Suppressor macrophage treated with lipopolysaccharide for 1 hour (primary cell): ENCODE results near the gene S1PR3.
"Not testable (repeated sequence)": the region's sequence is repeated elsewhere in the genome, so short reads cannot be mapped to it uniquely, and the experiment has no call there.

Source experiments
- DNase-seq, 3 donors: peaks; one replicate each; pipeline ENCODE4 v3.0.0-alpha.2; 2020 to 2022

The S1PR3 gene

GRCh38 chr9:88991066-88992034, at the start of gene S1PR3:
Gene S1PR3 (plus strand): TSS chr9:88991468. CDS start chr9:89001201, 9,733 bp downstream.
- DNase-seq, result peak in 1 of 3 donors; percentile 52

GRCh38 chr9:88941586-88941985, 49.7 kb upstream of the S1PR3 start:
- not testable (repeated sequence) for DNase-seq

GRCh38 chr9:88942411-88942810, 48.9 kb upstream of the S1PR3 start:
- DNase-seq, result no peak

- no peak for DNase-seq
Observed at GRCh38 chr9:88945636-88946333, 45.5 kb upstream of the S1PR3 start.

- DNase-seq, result no peak
Observed at GRCh38 chr9:88947581-88948573, 43.4 kb upstream of the S1PR3 start.

- no peak for DNase-seq
Observed at GRCh38 chr9:88949425-88949824, 41.8 kb upstream of the S1PR3 start.

GRCh38 chr9:88949961-88950340, 41.3 kb upstream of the S1PR3 start:
- DNase-seq, result no peak

- peak in 2 of 3 donors; percentile 38 to 63 for DNase-seq
Observed at GRCh38 chr9:88950341-88951154, 40.7 kb upstream of the S1PR3 start.

- no peak for DNase-seq
Observed at GRCh38 chr9:88951155-88951542, 40.1 kb upstream of the S1PR3 start.

- DNase-seq, result no peak
Observed at GRCh38 chr9:88952086-88952615, 39.1 kb upstream of the S1PR3 start.

GRCh38 chr9:88952976-88953375, 38.3 kb upstream of the S1PR3 start:
- no peak for DNase-seq

GRCh38 chr9:88953381-88954029, 37.8 kb upstream of the S1PR3 start:
- peak; percentile 58 to 80 (median 73) for DNase-seq

GRCh38 chr9:88954066-88954465, 37.2 kb upstream of the S1PR3 start:
- DNase-seq, result no peak

GRCh38 chr9:88957526-88957925, 33.7 kb upstream of the S1PR3 start:
- DNase-seq, result no peak

- no peak for DNase-seq
Observed at GRCh38 chr9:88959727-88960469, 31.4 kb upstream of the S1PR3 start.

- DNase-seq, result no peak
Observed at GRCh38 chr9:88960632-88961031, 30.6 kb upstream of the S1PR3 start.

GRCh38 chr9:88965473-88965872, 25.8 kb upstream of the S1PR3 start:
- no peak for DNase-seq

- DNase-seq, result no peak
Observed at GRCh38 chr9:88966894-88967676, 24.2 kb upstream of the S1PR3 start.

- no peak for DNase-seq
Observed at GRCh38 chr9:88968799-88969198, 22.5 kb upstream of the S1PR3 start.
